GM19463 (cell line): ENCODE data around the gene GTF2F1.
"Not testable (repeated sequence)": the region's sequence is repeated elsewhere in the genome, so short reads cannot be mapped to it uniquely, and the experiment has no call there.

Experiments
- ATAC-seq: cut with Tn5 transposase; IDR thresholded peaks from one replicate; pipeline ENCODE4 v1.9.1; 2021; ENCODE audit warnings: mild to moderate bottlenecking, moderate library complexity; ENCODE audit not compliant: unreplicated experiment

The GTF2F1 gene

GRCh38 chr19:6387372-6387771 is 5.6 kb downstream of the GTF2F1 start:
- no peak for ATAC-seq

- no peak for ATAC-seq
These were observed 8.6 kb downstream of the GTF2F1 start for GRCh38 chr19:6384381-6384780.

DNA sequence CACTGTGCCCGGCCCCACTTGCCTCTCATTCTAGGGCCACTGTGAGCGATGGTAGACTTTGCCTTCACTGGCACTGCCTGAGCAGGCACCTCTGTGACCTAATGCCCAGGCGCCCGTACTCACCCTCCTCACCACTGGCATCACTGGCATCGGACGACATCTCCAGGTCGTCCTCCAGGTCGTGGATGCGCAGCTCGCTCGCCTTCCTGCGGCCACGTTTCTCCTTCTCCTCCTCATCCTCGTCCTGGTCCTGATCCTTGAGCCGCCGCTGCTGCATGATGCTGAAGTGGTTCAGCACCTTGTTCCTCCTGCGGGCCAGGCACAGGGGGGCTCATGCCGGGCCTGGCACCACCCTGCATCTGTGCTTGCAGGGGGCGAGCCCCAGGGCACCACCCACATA is 9.8 kb downstream of the GTF2F1 start:
- no peak for ATAC-seq

DNA sequence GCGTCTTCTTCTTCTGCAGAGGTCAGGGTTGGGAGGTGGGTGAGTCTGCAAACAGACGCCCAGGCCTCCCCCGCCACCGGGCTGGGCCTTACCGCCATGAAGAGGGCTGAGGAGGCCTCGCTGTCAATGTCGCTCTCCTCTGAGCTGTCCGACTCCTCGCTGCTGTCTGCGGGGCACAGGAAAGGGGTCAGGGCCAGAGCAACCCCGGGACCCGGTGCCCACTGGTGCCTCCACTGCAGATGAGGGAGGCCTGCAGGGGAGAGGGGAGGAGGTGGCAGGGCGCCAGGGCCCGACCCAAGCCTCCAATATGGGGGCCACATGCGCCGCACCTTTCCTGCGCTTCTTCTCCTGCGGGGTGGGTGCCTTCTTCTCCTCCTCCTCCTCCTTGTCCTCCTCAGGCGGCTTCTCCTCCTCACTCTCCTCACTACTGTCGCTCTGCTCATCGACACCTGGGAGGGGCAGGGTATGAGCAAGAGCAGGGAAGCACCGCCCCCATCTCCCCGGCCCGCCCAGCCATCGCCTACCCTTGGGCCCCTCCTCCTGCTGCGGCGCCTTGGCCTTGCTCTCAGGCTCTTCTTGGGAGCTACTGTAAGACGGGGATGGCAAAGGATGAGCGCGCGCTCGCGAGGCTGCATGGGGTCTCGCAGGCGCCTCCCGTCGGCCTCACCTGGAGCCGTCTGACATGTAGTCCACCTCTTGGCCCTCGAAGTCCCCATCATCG is 11.8 kb downstream of the GTF2F1 start:
- no peak for ATAC-seq

DNA sequence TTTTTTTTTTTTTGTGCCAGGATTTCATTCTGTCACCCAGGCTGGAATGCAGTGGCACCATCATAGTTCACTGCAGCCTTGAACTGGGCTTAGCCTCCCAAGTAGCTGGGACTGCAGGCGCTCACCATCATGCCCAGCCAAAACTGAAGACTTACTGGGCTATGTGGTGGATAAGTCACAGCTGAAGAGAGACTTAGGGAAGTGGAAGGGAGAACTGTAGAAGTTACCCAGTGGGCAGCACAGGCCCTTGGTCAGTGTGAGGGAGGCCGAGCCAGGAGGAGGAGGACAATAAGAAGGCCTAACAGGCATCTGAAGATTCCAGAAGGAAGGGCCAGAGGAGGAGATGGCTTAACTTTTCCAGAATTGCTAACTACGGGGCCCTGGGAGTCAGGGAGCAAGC is 13.2 kb downstream of the GTF2F1 start:
- ATAC-seq = no peak

DNA sequence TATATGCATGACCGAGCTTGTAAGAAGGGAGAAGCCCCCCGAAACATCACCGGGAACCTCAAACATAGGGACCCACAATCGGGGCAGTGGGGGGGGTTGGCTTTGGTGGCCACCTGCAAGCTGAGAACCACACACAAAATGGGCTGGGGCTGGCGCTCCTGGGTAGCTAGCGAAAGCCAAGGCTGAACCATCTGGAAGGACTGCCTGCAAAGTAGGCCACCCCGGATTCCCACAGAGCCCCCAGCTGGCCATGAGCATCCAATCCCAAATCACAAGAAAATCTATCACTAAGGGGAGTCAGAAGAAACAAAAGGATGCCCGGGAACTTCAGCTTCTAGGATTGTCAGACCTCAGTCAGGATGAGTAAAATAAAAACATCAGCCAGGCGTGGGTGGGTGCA is 14.5 kb downstream of the GTF2F1 start:
- ATAC-seq = no peak

- no peak for ATAC-seq
These were observed 14.9 kb downstream of the GTF2F1 start for GRCh38 chr19:6378041-6378440.

DNA sequence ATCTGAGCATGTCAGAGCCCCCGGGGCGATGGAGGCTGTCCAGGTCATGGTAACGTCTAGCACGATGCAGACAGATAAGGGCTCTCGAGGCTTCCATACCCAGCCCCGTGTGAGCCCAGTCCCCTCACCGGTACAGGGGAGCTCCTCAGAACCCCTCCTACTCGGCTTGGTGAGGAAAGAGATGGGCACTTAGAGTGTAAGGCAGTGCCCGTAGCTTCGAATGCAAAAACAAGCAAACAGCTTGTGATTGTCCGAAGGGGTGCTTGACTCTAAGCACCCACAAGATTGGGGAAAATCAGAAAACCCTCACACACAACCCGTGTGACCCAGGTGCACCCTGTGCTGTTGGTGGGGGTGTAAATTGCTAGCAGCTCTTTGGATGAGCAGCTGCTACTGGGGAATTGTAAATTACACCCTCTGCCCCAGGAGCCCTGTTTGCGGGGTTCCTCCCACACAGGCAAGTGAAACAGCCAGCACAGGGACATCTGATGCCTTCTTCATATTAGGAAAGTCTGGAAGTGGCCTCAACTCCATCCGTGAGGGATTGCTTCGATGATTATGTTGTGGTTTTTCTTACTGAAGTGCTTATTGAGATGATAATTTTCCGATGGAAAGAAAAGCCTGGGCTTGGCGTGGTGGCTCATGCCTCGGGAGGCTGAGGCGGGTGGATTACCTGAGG is 16.3 kb downstream of the GTF2F1 start:
- ATAC-seq = no peak

DNA sequence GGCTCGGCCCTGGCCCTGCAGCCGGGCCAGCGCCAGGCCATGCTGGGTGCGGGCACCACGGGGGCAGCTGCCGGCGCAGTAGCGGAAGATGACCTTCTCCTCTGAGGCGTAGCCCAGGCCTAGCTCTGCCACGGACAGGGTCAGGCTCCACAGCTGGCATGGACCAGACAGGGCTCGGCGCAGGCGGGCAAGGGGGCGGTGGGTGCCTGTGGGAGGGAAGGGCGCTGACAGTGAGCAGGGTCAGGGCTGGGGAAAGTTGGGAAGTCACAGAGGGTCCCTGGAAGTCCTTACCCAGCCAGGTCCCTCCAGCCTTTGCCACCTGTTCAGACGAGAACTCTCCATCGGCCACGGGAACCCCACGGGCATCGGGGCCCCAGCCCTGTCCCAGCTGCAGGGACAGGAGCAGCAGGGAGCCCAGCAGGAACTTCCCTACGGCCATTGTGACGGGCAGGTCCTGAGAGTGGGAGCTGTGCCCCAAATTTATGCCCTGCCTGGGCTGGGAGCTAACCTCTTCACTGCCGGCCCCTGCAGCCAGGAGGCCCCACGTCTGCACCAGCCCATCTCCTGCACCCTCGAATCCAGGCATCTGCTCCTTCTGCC is 17.5 kb downstream of the GTF2F1 start, which contains the start of gene PSPN:
TSS of gene PSPN (minus strand) at position 523 of the 600 bp plus-strand sequence. CDS start at position 439, 84 bp downstream.
- ATAC-seq = no peak

DNA sequence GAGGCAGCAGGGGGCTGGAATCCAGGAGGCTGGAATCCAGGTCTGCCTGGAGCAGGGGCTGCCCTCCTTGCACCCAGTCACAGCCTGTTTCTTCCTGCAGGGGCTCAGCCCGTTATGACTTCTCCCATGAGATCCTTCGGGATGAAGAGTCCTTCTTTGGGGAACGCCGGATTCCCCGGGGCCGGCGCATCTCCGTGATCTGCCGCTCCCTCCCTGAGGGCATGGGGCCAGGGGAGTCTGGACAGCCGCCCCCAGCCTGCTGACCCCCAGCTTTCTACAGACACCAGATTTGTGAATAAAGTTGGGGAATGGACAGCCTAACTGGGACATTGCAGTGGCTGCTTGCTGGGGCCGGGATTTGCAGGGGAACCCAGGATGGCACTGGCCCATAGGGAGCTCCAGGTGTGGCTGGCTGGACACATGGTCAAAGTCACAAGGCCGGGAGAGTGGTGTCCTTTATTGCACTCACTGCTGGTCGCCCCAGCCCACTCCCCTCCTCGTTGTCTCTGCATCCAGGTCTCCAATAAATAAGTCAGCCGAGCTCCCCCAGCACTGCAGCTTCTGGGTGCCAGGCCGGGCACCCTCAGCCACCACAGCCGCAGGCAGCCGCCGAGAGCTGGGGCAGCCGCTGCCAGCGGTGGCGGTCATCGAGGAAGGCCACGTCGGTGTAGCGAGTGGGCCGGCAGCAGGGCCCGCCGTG is 18.1 kb downstream of the GTF2F1 start:
- no peak for ATAC-seq

DNA sequence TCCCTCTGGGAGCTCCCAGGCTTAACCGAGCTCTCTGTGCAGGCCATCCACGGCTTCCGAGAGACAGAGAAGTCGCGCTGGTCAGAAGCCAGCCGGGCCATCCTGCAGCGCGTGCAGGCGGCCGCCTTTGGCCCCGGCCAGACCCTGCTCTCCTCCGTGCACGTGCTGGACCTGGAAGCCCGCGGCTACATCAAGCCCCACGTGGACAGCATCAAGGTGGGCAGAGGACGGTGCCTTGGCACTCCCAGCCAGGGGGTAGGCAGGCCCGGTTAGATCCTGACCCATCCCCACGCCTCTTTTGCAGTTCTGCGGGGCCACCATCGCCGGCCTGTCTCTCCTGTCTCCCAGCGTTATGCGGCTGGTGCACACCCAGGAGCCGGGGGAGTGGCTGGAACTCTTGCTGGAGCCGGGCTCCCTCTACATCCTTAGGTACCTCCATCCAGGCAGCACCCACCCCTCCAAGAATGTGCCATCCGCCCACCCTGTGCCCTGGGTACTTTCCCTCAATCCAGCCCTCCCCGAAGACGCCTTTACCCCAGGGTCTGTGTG is 18.7 kb downstream of the GTF2F1 start:
- no peak for ATAC-seq

- ATAC-seq = no peak
These were observed 19.2 kb downstream of the GTF2F1 start for GRCh38 chr19:6373813-6374108.

DNA sequence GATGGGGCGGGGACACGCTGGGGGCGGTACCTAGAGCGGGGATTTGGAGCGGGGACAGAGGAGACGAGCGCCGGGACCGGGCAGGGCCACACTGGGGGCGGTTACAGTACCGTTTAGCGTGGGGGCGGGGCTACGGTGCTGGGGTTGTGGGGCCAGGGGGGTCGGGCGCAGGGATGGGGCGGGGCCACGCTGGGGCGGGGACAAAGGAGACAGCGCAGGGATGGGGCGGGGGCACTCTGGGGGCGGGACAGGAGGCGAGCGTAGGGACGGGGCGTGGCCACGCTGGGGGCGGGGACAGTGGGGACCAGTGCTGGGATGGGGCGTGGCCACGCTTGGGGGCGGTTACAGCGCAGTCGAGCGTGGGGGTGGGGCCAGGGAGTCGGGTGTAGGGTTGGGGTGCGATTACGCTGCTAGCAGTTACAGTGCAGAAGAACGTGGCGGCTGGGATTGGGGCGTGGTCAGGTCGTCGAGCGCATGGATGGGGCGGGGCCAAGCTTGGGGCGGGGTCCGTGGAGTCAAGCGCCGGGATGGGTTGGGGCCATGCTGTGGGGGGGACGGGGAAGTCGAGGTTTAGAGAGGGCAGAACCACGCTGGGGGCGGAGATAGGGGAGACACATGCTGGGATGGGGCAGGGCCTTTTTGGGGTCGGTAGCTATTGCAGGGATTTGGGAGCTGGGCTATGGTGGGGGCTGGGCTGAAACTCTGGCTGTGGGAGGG is 19.7 kb downstream of the GTF2F1 start:
- ATAC-seq = peak; percentile 58

DNA sequence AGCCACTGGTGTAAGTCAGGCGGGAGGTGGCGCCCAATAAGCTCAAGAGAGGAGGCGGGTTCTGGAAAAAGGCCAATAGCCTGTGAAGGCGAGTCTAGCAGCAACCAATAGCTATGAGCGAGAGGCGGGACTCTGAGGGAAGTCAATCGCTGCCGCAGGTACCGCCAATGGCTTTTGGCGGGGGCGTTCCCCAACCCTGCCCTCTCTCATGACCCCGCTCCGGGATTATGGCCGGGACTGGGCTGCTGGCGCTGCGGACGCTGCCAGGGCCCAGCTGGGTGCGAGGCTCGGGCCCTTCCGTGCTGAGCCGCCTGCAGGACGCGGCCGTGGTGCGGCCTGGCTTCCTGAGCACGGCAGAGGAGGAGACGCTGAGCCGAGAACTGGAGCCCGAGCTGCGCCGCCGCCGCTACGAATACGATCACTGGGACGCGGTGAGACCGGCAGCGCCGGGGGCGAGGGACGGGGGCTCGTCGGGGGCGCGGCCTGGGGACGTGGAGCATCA is 20.3 kb downstream of the GTF2F1 start, which contains the start of gene ALKBH7:
TSS of gene ALKBH7 (plus strand) at position 201 of the 502 bp plus-strand sequence. CDS start at position 228, 27 bp downstream.
- peak; percentile 76 for ATAC-seq

DNA sequence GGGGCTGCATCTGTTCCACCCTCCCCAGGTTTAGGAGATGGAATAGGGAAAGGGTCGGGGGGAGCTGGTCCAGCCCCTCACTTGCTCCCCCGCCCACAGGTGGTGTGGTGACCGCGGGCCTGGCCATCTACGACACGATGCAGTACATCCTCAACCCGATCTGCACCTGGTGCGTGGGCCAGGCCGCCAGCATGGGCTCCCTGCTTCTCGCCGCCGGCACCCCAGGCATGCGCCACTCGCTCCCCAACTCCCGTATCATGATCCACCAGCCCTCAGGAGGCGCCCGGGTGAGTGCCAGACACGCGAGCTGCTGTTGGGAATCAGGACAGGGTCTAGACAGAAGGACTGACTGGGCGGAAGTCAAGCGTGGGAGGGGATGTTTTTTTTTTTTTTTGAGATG is 28.6 kb downstream of the GTF2F1 start:
- no peak for ATAC-seq

DNA sequence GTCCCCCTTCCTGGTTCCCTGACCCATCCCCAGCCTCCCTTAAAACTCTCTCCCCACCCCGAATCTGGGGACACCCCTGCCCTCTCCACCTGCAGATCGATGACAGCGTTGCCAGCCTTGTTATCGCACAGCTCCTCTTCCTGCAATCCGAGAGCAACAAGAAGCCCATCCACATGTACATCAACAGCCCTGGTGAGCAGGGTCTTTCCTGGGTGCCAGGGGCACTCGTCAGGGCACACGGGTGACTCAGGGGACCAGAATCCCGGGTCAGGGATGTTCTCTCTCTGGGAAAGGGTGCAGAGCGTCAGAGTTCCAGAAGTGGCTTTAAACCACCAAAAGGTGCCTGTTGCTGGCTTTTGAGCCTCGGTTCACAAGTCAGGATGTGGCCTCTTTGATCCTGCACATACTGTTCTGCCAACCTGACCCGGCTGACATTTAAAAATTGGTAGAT is 30.6 kb downstream of the GTF2F1 start:
- no peak for ATAC-seq

- ATAC-seq = no peak
These were observed 31.0 kb downstream of the GTF2F1 start for GRCh38 chr19:6362027-6362350.

GRCh38 chr19:6360857-6361216 is 32.1 kb downstream of the GTF2F1 start:
- not testable (repeated sequence) for ATAC-seq

GRCh38 chr19:6360445-6360844 is 32.5 kb downstream of the GTF2F1 start:
- ATAC-seq = not testable (repeated sequence)

GRCh38 chr19:6359568-6360341 is 33.2 kb downstream of the GTF2F1 start:
- no peak for ATAC-seq
